OCI-LY3 (cell line): Measurements from ENCODE around the gene DAGLA.

Experiments used
- EZH2phosphoT487 ChIP-seq: fragments of 200-600 bp; shearing (Covaris generic); IDR thresholded peaks from 2 replicates; pipeline ENCODE4 v1.6.1; 2018; ENCODE audit warnings: antibody characterized with exemption, mixed run types, low read depth
- TF ChIP-seq, protein P1 (sequence below): fragments of 200-600, 300-600 bp; sonication (generic); IDR thresholded peaks from 2 replicates; pipeline ENCODE4 v1.5.1; 2014; ENCODE audit warnings: antibody characterized with exemption, low read length, low read depth

DNA sequence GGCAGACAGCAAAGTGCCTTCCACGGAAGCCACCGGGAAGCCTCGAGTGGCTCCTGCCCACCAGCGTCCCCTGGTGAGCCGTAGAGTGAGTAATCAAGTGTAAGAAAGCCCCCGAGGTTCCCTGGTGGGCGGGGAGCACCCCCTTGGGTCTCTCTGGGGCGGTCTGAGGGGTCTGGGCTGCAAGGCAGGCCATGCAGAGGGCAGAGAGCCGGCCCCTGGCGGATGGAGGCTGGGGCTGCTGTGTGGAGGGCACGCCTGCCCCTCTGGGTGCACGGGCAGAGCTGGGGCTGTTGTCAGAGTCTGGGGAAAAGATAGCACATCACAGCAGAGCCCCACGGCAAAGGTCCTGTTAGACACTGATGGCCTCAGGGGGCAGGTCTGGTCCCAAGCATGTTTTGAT lies 46.6 kb downstream of the DAGLA start:
- TF ChIP-seq, protein P1, sequence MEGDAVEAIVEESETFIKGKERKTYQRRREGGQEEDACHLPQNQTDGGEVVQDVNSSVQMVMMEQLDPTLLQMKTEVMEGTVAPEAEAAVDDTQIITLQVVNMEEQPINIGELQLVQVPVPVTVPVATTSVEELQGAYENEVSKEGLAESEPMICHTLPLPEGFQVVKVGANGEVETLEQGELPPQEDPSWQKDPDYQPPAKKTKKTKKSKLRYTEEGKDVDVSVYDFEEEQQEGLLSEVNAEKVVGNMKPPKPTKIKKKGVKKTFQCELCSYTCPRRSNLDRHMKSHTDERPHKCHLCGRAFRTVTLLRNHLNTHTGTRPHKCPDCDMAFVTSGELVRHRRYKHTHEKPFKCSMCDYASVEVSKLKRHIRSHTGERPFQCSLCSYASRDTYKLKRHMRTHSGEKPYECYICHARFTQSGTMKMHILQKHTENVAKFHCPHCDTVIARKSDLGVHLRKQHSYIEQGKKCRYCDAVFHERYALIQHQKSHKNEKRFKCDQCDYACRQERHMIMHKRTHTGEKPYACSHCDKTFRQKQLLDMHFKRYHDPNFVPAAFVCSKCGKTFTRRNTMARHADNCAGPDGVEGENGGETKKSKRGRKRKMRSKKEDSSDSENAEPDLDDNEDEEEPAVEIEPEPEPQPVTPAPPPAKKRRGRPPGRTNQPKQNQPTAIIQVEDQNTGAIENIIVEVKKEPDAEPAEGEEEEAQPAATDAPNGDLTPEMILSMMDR = no peak
- TF ChIP-seq EZH2phosphoT487 = no peak
